ENCODE results near the gene SGF29.

DNA sequence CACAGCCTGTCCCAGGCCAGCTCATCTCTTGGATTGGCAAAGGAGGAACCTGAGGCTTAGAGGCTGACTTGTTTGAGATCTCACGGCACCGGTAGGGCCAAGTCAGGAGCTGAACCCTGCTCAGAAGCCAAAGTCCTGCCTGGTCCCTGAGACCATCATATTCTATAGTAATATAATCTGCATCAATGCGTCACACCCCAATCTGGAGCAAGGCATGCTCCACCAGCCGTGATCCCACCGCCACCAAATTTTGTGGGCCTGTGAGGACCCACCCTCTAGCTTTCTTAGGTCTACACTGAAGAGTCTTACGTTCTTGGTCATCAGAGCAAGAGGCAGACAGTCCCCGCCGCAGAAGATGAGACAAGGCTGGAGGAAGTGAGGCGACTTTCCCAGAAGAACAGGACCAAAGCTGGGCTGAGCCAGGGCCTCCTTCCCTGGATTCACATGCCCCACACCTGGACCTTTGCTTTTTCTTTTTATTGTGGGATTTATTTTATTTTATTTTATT is 53.5 kb downstream of the SGF29 start:
- TF ChIP-seq, protein P1, sequence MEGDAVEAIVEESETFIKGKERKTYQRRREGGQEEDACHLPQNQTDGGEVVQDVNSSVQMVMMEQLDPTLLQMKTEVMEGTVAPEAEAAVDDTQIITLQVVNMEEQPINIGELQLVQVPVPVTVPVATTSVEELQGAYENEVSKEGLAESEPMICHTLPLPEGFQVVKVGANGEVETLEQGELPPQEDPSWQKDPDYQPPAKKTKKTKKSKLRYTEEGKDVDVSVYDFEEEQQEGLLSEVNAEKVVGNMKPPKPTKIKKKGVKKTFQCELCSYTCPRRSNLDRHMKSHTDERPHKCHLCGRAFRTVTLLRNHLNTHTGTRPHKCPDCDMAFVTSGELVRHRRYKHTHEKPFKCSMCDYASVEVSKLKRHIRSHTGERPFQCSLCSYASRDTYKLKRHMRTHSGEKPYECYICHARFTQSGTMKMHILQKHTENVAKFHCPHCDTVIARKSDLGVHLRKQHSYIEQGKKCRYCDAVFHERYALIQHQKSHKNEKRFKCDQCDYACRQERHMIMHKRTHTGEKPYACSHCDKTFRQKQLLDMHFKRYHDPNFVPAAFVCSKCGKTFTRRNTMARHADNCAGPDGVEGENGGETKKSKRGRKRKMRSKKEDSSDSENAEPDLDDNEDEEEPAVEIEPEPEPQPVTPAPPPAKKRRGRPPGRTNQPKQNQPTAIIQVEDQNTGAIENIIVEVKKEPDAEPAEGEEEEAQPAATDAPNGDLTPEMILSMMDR (IDR thresholded peaks at IDR 0.05; ENCODE audit: low read depth, low read length) = no peak
- TF ChIP-seq POLR2A (IDR thresholded peaks at IDR 0.05; ENCODE audit: extremely low read depth, insufficient read length) (no peak), MYC (IDR thresholded peaks at IDR 0.05; ENCODE audit: low read depth, low read length) (no peak)

Data from NB4 (cell line).